Effector CD4-positive, alpha-beta T cell (primary cell): Measurements from ENCODE around the gene NOP10.

Source experiments
- DNase-seq: peaks from one replicate; pipeline ENCODE4 v3.0.0-alpha.2; 2020

NOP10 gene

DNA sequence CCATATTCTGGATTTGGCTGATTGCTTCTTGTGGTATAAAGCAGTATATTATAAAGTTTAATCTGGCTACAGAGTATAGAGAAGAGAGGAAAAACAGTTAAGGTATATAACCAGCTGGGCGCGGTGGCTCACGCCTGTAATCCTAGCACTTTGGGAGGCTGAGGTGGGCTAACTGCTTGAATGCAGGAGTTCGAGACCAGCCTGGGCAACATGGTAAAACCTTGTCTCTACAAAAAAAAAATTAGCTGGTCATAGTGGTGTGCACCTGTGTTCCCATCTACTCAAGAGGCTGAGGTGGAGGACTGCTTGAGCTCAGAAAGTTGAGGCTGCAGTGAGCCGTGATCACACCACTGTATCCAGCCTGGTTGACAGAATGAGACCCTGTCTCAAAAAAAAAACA lies 12.7 kb downstream of the NOP10 start:
- DNase-seq = no peak

GRCh38 chr15:34329006-34329405 lies 13.9 kb downstream of the NOP10 start:
- DNase-seq = no peak

GRCh38 chr15:34327906-34328305 lies 15.0 kb downstream of the NOP10 start:
- no peak for DNase-seq

DNA sequence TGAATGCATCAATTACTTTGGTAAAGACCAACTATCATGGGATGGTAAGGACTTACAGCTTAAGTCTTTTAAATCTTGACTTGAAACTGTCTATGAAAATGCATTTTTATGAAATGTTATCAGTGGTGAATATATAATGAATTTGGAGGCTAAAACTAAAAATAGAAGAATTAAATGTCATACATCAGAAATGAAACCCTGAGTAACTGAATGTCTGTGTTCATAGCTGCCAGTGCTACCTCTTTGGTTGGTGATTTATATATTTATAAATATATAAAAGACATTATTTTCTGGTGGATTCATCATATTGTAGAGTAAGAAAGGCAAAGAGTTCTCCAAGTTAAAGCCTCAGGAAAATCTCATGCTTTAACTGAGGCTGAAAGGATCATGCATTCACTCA lies 17.6 kb downstream of the NOP10 start:
- DNase-seq = no peak

GRCh38 chr15:34324933-34325332 lies 18.0 kb downstream of the NOP10 start:
- no peak for DNase-seq

GRCh38 chr15:34323217-34323616 lies 19.7 kb downstream of the NOP10 start:
- no peak for DNase-seq

- DNase-seq = no peak
These were observed 24.5 kb downstream of the NOP10 start for GRCh38 chr15:34318277-34319079.

DNA sequence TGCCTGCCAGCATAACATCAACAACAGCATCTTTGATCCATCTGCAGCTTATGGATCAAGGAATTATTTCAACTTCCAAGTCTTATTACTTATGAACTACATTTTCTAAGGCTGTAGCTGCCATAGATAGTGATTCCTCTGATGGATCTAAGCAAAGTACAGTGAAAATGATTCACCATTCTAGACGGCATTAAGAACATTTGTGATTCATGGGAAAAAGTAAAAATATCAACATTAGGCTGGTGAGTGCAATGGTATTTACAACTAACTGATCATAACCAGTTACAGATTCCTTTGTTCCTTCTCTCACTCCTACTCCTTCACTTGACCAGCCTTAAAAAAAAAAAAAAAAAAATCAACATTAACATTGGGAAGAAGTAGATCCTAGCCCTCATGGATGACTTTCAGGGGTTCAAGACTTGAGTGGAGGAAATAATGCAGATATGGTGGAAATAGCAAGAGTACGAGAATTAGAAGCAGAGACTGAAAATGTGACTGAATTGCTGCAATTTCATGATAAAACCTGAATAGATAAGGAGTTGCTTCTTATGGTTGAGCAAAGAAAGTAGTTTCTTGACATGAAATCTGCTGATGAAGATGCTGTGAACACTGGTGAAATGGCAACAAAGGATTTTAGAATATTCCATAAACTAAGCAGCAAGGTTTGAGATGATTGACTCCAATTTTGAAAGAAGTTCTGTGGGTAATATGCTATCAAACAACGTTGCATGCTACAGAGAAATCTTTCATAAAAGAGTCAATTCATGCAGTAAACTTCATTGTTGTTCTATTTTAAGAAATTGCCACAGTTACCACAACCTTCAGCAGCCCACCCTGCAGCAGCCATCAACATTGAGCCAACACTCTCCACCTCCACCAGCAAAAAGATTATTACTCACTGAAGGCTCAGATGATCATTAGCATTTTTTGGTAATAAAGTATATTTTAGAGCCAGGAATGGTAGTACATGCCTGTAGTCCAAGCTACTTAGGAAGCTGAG lies 28.1 kb downstream of the NOP10 start:
- no peak for DNase-seq

DNA sequence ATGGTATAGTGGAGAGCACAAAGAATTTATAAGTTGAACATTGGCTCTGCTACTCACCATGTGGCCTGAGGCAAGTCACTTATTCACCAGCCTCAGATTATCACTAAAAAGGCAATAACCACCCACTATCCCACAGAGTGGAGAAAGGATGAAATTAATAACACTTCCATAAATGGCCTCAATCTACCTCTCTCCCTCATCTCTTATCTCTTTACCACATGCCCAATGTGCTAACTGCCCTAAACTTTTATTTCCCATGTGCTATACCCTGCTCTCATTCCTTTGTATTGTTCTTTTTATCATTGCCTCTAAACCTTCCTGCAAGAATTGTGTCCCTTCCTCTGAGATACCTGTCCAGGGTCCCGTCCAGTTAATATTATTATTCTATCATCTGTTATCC lies 31.4 kb downstream of the NOP10 start:
- DNase-seq = no peak

DNA sequence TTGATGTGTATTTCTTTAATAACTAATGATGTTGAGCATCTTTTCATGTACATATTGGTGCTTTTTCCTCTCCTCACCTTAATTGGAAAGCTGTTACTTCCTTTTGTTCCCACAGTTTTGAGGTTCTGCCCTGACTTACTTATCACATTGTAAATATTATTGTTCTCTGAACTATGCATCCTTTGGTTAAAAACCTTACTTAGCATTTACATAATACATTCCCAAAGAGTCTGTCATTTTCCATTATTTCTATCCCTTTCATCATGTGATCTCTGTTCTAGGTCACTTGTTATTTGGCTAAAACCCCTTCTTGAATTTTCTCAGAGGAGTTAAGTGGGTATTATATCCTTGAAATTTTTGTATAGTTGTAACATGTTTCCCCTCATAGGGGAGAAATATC lies 38.3 kb downstream of the NOP10 start:
- DNase-seq = no peak

GRCh38 chr15:34301058-34301457 lies 41.9 kb downstream of the NOP10 start:
- DNase-seq = no peak

DNA sequence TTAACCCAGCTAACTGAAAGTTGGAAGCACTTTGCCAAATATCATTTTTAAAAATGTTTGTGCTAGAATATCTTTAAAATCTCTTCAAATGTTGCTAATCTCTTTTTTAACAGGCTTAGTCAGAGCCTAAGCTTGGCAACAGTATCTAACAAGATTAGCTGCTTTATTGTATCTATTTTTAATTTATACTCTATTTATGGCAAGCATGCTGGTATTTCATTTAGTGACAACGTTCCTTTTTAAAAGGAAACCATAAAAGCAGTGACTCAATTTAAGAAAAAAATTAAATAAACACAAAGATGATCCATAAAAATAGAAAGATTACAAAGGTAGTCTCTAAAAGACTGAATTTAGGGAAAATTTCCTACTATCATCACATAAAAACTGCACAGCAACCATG lies 45.9 kb downstream of the NOP10 start:
- no peak for DNase-seq

DNA sequence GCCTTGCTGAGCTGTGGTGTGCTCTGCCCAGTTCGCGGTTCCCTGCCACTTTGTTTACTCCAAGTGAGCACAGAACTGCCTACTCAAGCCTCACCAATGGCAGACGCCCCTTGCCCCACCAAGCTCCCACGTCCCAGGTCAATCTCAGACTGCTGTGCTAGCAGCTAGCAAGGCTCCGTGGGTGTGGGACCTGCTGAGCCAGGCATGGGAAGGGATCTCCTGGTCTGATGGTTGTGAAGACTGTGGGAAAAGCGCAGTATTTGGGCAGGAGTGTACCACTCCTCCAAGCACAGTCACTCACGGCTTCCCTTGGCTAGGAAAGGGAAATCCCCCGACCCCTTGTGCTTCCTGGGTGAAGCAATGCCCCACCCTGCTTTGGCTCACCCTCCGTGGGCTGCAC lies 50.3 kb downstream of the NOP10 start:
- DNase-seq = no peak
